Measurements from ENCODE around the gene CLMP.

DNA sequence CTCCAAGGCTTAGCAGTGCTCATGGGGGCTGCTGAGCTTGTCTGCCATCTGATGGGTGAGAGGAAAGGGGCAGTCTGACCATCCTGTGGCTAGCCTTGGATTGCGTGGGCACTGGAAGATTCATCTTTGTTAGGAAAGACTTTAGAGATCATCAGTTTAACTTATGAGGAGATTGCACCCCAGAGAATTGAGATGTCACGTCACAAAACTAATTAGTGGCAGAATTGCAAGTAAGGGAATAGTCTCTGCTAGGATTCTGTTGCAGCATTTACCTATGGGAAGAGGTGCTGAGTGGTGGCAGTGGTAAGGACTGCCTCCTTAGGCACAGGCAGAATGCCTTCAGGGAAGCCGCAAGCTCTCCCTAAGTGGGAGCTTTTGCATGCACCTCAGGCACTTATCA lies 90.4 kb downstream of the CLMP start:
- TF ChIP-seq EZH2 (IDR thresholded peaks at IDR 0.05; ENCODE audit: borderline replicate concordance, insufficient read depth, low read length, poor library complexity, severe bottlenecking) (no peak), EP300 (conservative IDR thresholded peaks at IDR 0.05; ENCODE audit: poor library complexity, severe bottlenecking) (no peak), REST (IDR thresholded peaks at IDR 0.05; ENCODE audit: borderline replicate concordance) (no peak), RAD21 (conservative IDR thresholded peaks at IDR 0.05) (no peak), POLR2AphosphoS5 (IDR thresholded peaks at IDR 0.05) (no peak), TAF1 (IDR thresholded peaks at IDR 0.05; ENCODE audit: low read depth) (no peak)
- TF ChIP-seq, protein P1, sequence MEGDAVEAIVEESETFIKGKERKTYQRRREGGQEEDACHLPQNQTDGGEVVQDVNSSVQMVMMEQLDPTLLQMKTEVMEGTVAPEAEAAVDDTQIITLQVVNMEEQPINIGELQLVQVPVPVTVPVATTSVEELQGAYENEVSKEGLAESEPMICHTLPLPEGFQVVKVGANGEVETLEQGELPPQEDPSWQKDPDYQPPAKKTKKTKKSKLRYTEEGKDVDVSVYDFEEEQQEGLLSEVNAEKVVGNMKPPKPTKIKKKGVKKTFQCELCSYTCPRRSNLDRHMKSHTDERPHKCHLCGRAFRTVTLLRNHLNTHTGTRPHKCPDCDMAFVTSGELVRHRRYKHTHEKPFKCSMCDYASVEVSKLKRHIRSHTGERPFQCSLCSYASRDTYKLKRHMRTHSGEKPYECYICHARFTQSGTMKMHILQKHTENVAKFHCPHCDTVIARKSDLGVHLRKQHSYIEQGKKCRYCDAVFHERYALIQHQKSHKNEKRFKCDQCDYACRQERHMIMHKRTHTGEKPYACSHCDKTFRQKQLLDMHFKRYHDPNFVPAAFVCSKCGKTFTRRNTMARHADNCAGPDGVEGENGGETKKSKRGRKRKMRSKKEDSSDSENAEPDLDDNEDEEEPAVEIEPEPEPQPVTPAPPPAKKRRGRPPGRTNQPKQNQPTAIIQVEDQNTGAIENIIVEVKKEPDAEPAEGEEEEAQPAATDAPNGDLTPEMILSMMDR (IDR thresholded peaks at IDR 0.05; ENCODE audit: poor library complexity, severe bottlenecking) = no peak
